Measurements from ENCODE around the gene OSBPL2.

OSBPL2 gene

DNA sequence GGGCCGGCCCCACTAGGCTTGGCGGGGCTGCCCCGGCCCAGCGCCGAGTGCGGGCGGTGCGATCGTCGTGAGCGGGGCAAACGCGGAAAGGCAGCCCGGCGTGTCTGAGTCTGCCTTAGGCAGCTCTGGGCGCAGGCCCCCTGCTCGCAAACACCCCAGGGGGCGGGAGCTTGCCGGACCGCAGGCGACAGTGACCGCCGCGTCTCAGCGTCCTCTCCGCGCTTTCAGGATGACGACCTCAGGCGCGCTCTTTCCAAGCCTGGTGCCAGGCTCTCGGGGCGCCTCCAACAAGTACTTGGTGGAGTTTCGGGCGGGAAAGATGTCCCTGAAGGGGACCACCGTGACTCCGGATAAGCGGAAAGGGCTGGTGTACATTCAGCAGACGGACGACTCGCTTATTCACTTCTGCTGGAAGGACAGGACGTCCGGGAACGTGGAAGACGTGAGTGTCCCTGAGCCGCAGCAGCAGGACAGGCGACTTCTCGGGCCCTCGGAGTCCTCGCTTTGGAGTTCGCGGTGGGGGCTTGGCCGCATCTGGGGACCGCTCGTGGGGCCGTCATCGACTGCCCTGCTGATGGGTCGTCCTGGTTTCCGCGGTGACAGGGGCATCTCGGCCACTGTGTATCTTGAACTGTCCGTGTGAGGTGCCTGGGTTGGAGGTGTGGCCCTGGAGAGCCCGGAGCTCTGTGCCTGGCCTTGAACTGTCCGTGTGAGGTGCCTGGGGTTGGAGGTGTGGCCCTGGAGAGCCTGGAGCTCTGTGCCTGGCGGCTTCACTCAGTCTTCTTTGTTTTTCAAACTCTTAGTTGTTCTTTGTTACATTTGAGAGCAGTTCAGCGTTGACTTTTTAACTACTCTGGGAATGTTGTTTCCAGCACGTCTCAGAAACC lies 65.3 kb downstream of the OSBPL2 start:
- DNase-seq = no peak

DNA sequence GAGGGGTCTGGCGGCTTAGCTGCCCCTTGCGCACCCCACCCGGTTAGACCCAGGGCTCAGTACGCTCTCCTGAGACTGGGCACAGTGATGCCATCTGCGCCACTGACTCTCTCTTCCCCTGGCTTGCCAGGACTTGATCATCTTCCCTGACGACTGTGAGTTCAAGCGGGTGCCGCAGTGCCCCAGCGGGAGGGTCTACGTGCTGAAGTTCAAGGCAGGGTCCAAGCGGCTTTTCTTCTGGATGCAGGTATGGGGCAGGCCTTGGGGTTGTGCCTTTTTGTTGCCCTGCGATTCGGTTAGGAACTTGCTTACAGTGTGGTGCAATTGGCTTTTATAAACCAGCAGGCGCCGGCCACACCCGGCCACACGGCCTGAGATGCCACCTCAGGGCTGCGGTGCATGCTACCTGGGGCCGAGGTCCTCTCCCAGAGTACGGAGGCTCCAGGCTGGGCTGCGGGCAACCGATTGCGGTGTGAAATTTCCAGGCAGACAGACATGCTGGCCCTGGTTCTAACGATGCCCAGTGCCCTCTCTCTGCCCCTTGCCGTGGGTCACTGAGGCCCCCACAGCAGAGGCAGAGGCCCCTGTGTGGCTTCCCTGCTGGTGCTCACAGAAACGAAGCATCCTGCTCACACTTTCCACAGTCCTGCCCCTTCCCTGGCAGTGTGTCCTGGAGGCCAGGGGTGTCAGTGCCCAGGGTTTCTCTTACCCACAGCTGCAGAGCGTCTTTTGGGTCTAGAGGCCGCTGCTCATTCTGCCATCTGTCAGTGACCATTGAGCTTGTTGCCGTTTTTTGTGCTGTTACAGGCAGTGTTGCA lies 66.2 kb downstream of the OSBPL2 start:
- DNase-seq = no peak

DNA sequence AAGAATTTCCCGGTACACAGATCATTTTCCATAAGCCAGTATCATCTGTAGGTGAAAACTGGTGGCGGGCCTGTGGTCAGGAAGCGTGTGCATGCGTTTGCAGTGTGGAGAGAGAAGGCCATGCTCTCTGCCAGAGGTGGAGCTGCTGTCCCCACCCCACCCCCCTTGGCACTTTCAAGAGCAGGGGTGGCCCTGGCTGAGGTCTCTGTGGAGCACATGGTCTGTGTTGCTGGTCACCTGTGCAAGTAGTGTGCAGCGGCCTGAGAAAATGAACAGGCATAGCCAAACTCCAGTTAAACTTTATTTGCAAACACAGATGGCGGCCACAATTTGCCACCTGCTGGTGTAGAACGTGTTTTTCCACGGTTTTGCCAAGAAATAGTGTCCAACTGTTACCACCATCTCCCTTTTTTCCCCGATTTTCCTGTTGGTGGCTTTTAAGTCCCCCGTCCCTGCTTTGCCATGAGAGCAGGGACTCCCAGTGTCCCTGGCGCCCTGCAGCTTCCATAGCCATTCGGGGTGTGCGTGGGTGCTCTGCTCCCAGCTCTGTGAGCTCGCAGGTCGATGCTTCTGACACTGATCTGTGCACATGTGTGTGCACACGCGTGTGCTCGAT lies 66.9 kb downstream of the OSBPL2 start:
- DNase-seq = no peak

DNA sequence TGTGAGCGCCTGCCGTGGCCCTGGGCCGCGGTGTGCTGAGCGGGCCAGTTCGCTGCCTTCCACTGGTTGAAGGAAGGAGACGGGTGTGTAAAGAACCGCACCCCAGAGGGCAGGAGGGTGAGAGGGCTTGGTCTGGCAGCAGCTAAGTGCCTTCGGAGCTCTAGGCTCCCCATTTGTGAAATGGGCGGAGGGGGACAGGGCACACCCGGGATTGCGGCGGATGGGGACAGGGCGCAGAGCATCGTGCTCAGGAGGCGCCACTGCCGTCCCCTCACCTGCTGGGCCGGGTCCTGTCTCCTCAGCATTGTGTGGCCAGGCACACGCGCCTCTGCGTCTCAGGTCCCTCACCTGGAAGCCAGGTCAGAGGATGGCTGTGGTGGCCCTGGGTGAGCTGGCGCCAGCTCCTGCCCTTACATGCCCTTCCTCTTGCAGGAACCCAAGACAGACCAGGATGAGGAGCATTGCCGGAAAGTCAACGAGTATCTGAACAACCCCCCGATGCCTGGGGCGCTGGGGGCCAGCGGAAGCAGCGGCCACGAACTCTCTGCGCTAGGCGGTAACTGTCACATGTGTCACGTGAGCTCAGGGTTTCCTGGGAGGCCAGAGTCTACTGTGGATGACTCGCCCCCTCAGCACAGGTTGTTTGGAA lies 67.6 kb downstream of the OSBPL2 start:
- no peak for DNase-seq

DNA sequence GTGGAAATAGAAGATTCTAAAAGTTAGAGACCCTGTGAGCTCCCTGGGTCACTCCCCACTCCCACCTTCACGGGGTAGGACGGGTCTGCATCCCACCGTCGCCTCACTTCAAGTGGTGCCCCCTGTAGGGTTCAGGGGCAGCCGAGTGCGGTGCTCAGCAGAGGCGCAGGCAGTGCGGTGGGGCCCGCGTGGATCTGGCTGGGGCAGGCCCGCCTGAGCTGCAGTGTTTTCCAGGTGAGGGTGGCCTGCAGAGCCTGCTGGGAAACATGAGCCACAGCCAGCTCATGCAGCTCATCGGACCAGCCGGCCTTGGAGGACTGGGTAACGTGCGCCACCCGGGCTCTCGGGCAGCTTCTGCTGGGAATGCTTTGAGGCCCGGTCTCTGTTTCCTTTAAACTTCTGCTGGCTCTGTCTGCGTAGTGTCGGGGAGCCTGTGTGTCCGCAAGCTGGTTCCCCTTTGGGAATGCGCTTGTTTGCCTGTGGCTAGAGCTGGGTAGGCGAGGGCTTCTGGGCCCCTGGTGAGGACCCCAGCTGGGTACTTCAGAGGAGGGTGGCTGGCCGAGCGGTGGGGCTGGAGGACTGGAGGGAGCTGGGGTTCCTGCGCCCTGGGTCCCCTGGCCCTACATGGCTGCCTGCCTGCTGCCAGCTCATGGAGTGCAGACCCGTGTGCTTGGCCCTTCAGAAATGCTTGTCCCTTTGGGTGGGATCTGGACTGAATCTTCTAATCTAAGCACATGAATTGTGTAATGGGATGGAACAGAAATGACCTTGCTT lies 68.3 kb downstream of the OSBPL2 start:
- DNase-seq = no peak

DNA sequence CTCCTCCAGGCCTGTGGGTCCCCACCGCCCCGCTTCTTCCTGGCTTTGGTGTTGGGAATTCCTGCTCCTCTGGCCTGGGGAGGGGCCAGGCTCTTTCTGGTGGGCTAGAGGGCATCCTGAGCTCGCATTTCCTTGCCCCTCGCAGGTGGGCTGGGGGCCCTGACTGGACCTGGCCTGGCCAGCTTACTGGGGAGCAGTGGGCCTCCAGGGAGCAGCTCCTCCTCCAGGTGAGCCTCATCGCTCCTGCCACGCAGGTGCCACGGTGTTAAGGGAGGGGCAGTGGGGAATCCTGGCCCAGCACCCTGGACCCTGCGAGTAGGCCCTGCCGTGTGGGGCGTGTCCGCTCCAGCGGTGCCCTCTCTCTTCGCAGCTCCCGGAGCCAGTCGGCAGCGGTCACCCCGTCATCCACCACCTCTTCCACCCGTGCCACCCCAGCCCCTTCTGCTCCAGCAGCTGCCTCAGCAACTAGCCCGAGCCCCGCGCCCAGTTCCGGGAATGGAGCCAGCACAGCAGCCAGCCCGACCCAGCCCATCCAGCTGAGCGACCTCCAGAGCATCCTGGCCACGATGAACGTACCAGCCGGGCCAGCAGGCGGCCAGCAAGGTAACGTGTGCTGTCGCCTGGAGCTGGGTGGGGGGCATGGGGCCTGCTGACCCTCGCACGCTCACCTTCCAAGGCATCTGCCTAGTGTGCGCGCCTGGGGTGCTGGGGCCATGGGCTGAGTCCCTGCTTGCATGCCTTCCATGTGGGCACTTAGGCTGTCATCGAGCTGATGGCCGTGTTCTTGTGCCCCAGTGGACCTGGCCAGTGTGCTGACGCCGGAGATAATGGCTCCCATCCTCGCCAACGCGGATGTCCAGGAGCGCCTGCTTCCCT lies 69.1 kb downstream of the OSBPL2 start:
- no peak for DNase-seq

DNA sequence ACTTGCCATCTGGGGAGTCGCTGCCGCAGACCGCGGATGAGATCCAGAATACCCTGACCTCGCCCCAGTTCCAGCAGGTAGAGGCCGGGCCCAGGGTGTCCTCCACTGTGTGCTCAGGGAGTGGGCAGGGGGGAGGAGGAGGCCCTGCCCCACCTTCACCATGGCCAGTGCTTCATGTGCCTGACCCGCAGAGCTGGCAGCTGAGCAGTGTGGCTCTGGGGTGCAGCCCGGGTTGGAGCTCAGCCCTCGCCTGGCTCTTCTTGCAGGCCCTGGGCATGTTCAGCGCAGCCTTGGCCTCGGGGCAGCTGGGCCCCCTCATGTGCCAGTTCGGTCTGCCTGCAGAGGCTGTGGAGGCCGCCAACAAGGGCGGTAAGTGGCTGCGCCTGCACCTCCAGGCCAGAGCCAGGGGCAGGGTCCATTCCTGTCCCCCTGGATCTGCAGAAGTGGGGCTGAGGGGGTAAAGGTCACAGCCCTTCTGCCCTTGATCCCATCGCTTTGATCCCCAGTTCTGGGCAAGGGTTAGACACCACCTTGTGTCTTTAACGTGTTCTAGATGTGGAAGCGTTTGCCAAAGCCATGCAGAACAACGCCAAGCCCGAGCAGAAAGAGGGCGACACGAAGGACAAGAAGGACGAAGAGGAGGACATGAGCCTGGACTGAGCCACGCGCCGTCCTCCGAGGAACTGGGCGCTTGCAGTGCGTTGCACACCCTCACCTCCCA lies 69.9 kb downstream of the OSBPL2 start:
- DNase-seq = no peak

DNA sequence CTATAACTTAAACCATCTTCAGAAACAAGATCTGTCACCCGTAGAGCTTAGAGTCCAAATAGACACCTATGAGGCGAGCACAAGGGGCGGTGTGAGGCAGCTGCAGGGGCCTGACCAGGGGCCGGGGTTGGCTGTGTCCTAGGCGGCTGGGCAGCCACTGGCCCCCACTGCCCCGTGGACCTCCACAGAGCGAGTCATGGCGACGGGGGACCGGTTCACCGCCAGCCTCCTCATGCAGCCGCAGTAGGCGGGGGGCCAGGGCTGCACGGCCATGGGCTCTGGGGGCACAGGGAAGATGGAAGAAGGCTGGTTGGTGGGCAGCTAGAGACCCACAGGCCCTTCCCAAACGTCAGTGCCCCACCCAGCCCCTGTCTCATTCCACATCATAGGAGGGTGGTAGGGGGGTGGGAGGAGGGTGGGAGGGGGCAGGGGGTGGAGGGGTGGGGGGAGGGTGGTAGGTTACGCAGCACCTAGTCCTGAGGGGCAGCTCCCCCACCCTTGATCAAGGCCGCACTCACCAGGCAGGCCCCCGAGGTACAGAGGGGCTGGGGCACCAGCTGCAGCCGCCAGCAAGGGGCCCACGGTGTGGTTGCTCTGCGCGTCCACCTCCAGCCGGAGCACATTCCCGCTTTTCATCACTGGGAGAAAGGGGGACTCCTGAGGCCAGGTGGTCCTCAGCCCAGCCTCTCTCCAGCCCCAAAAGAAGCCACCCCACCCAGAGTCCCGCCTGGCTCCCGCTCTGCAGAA lies 71.0 kb downstream of the OSBPL2 start:
- DNase-seq = no peak

DNA sequence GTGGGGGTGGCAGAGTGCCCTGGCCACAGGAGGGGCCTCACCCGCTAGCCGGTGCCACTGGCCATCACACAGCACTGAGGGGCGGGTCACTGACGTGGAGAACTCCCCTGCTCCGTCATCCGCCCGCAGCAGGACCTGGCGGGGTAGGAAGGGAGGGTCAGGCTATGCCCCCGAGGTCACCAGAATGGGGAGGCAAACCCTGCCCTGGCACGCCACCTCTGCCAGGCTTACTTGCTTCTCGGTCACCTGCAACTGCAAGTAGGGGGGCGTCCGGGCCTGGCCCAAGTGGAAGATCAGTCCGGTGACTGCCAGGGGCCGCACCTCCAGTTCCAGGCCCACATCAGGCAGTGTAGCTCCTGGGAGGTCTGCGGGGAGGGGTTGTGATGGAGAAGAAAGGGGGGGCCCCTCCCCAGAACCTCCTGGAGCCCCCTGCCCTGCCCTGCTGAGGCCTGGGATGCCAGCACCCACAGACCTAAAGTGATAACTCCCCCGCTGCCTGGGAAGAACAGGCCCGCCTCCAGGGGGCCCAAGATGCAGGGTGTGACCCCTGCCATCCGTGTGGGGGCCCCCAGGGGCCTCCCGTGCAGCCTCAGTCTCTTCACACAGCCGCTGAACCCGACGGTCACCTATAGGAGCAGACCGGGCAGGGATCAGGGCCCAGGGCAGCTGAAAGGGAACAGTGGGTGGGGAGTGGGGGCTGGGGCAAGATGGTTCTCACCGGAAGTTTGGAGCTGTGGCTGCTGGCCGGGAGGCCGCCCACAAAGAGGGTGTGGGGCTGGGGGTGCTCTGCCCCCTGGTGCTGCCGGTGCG lies 71.8 kb downstream of the OSBPL2 start:
- DNase-seq = no peak

DNA sequence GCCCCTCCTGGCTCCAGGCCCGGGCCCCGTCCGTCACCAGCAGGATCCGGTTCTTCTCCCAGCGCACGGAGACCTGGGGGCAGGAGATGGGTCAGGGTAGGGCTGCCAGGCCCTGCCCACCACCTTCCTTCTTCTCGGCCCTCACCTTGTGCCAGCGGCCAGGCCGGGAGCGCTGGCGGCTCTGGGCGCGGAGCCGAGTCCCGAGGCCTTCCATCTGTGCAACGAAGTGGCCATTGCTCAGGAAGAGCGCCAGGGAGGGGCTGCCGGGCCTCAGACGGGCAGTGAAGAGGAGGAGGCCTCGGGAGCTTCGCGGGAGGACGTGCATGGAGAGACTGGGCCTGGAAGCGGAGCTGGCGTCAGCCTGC lies 72.4 kb downstream of the OSBPL2 start:
- no peak for DNase-seq

DNA sequence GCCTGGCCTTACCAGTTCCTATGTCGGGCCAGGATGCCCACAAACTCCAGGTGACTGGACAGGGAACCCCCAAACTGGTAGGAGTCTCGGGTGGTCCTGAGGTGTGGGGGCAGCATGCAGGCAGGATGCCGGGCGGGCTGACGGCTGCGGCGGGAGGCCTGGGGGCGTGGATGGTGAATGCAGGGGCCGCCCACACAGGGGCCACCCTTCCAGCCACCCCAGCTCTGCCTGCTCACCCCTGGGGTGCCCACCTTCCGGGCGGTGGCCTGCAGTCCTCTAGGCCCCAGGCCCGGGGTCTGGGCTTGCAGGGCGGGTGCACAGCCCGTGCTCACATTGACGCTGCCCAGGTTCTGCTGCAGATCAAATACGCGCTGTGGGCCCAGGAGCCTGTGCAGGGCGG lies 72.8 kb downstream of the OSBPL2 start:
- no peak for DNase-seq

DNA sequence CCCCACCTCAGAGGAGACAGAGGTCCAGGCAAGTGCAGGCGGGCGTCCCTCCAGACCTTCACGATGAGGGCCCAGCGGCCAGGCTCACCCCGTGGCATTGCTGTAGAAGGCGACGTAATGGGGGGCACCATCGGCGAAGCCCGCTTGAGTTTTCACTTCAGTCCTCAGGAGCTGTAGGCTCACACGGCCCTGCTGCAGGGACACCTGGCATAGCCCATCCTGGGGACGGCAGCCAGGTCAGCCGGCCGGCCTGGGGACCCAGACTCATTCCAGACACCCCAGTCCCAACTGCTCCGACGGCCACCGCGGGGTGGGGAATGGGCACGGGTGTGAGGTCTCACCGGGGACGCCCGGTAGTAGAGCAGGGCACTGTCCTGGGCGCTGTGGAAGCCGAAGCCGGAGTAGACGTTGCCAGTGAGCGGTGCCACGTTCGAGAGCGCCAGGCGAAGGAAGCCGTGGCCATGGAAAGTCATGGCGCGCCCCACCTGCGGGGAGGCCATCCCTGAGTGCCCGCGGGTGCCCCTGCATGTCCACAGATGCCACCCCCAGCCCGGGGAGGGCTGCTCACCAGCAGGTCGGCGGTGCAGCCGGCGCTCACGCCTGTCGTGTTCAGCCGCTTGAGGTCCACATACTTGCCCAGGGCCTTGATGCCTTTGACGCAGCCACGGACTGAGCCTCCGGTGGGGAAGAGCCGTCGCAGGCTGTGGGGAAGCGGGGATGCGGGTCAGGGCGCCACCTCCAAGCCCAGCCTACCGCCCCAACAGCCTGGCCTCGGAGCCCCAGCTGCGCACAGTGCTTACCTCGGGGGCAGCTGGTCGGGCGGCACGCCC lies 73.7 kb downstream of the OSBPL2 start:
- DNase-seq = no peak

DNA sequence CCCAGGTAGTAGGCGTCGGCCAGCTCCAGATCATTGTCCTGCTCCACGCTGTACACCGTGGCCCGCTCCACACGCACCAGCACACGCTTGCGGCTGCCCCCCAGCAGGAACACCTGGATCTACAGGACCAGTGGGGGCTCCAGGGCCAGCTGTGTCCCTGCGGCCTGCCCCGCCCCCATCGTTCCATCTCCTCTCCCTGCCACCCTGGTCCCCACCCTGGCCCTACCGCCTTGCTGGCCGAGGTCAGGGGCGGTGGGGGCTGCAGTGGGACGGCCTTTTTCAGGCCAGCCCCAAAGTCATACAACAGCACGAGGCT lies 74.3 kb downstream of the OSBPL2 start:
- no peak for DNase-seq

DNA sequence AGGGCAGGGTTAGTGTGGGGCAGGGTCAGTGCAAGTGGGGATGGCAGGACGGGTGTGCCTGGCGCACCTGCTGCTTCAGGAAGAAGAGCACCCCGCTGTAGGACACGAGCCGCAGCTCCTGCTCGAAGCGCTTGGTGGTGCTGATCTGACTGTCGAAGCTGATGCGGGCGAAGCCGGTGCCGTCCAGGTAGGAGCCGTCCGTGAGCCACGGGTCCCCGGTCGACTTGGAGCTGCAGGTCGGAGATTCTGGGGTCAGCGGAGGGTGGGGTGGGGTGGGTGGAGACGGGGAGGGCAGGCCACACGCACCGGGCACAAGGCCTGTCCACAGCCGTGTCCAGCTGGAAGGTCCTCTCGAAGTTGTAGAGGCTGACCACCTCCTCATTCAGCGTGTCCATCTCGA lies 74.7 kb downstream of the OSBPL2 start:
- no peak for DNase-seq

DNA sequence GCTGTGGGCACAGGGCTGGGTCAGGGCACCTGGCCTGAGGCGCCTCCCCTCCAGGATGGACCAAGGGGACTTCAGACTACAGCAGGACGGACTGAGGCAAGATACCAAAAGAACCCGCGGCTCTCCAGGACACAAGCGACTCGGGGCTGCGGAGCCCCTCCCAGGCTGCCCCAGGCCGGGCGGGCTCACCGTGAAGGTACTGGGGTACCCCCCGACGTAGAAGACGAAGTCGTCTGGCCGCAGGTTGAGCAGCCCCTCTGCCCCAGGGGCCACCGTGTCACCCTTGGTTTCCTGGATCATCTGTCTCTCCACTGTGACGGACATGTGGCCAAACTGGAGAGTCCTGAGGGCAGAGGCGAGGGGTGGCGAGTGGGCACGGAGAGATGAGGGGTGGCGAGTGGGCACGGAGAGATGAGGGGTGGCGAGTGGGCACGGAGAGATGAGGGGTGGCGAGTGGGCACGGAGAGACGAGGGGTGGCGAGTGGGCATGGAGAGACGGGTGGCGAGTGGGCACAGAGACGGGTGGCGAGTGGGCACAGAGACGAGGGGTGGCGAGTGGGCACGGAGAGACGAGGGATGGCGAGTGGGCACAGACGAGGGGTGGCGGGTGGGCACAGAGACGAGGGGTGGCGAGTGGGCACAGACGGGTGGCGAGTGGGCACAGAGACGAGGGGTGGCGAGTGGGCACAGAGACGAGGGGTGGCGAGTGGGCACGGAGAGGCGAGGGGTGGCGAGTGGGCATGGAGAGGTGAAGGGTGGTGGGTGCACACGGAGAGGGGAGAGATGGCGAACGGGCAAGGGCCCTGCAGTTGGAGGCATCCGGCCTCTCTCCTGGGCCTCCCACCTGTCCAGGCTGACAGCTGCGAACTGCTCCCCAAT lies 75.4 kb downstream of the OSBPL2 start:
- no peak for DNase-seq

DNA sequence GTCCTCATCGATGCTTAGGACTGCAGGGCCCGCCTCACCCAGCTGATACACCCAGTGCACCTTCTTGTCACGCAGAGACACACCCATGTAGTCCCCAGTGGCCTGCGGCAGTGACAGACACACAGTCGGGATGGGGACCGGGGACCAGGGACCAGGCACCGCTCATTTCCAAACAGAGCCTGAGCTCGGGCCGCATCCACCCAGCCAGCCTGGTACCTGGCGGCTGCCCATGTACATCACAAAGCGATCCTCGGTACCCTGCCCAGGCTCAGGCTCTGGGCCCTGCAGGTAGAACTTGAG lies 76.0 kb downstream of the OSBPL2 start:
- no peak for DNase-seq

DNA sequence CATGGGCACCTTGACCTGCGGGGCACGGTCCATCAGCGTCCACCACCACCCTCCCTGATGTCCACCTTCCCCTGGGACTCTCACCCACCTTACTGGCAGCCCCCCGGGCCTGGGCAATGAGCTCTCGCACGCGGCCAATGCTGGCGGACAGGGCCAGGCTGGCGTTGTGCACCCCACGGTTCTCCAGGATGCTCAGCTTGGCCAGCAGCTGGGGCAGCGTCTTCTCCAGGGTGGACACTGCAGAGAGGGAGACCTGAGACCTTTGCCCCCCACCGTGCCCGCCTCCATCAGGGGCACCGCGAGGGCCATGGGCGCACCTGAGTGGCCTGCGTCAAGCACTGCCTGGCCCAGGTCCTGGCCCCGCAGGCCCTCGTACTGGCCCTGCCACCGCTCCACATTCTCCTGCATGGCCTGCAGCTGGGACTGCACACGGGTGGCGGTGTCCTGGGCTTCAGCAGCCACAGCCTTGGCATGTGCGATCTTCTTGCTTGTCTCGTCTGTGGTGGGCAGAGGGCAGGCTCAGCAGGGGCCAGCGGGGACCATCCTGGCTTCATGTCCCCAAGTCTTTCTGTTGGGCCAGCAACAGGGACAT lies 76.5 kb downstream of the OSBPL2 start:
- DNase-seq = no peak
